NT2/D1 (cell line): ENCODE data around the gene CD2AP.

Experiments used
- SUZ12 ChIP-seq: IDR thresholded peaks from 2 replicates; pipeline ENCODE4 v1.6.1; 2011; ENCODE audit not compliant: insufficient read length, insufficient read depth; ENCODE audit errors: extremely low read depth
- YY1 ChIP-seq: IDR thresholded peaks from 2 replicates; pipeline ENCODE4 v1.6.1; 2011; ENCODE audit not compliant: insufficient read length, insufficient read depth
- ZNF274 ChIP-seq: IDR thresholded peaks from 2 replicates; pipeline ENCODE4 v1.6.1; 2011; ENCODE audit warnings: mild to moderate bottlenecking, low read depth, low read length

DNA sequence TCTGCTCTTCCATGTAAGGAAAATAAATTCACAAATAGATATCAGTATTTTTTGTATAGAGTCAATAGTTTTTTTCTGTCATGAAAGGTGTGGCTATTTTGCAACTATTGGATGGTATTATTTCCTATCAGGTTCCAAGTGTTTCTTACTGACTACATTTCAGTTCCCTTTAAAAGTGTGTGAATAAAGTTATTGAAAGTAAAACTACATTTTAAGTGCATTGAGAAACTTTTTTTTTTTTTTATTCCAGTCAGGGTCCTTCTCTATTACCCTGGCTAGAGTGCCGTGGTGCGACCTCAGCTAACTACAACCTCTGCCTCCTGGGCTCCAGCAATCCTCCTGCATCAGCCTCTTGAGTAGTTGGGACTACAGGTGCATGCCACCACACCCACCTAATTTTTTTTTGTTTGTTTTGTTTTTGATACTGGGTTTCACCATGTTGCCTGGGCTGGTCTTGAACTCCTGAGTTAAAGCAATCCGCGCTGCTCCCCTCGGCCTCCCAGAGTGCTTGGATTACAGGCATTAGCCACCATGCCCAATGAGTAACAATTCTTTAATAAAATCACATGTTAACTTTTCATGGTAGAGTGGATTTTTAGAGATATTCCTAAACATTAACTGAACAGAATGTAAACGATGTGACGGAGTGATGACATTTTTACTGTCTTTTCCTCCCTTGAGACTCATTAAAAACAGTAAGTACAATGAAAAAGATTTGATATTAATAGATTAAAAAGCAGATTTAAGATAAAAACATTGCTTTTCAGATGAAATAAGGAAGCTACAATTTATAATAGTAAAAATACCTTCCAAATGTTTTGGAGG, 151.1 kb downstream of the CD2AP start:
- TF ChIP-seq YY1: no peak
- TF ChIP-seq ZNF274: no peak
- TF ChIP-seq SUZ12: no peak
